GM12874 (cell line): ENCODE data around the gene TTC12.

Source experiments
- CTCF ChIP-seq: IDR thresholded peaks from 2 replicates; pipeline ENCODE4 v1.5.1; 2011; ENCODE audit warnings: low read depth, mild to moderate bottlenecking, control low read depth, low read length, moderate library complexity; ENCODE audit not compliant: insufficient read depth

The TTC12 gene

GRCh38 chr11:113365895-113366294 is 51.5 kb downstream of the TTC12 start:
- TF ChIP-seq CTCF, result no peak

GRCh38 chr11:113369411-113369810 is 55.0 kb downstream of the TTC12 start:
- no peak for TF ChIP-seq CTCF

GRCh38 chr11:113370634-113371033 is 56.3 kb downstream of the TTC12 start:
- TF ChIP-seq CTCF, result no peak

- no peak for TF ChIP-seq CTCF
These were observed 57.9 kb downstream of the TTC12 start for GRCh38 chr11:113372309-113372708.

- TF ChIP-seq CTCF, result no peak
These were observed 58.9 kb downstream of the TTC12 start for GRCh38 chr11:113373306-113373705.

- no peak for TF ChIP-seq CTCF
These were observed 59.7 kb downstream of the TTC12 start for GRCh38 chr11:113373981-113374560.

- TF ChIP-seq CTCF, result no peak
These were observed 61.0 kb downstream of the TTC12 start for GRCh38 chr11:113375402-113375801.
